Measurements from ENCODE around the gene CYP3A7.
"Not testable (repeated sequence)": the region's sequence is repeated elsewhere in the genome, so short reads cannot be mapped to it uniquely, and the experiment has no call there.

CYP3A7 gene

DNA sequence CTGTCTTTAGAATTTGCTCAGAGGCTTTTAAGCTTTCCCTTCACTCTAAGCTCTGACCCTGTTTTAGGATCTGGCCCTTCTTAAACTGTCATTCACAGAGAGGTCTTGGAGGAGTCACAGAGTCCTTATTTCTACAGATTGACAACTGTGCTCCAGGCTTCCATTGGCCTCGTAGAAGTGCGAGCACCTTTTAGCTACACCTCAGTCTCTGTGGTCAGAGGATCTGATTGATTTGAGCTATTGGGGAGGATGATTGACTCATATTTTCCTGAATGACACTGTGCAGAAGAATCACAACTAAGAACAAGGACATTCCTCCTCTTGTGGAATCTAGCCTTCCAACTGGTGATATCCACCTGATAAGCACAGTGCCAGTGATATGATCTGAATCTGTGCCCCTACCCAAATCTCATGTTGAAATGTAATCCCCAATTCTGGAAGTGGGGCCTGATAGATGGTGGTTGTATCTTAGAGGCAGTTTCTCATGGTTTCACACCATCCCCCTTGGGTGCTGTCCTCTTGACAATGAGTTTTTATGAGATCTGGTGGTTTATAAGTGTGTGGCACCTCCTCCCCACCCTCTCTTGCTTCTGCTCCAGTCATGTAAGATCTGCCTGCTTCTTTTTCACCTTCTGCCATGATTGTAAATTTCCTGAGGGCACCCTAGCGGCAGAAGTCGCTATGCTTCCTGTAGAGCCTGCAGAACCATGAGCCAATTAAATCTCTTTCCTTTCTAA lies 3.2 kb downstream of the CYP3A7 start:
- DNase-seq (ENCODE audit: low read depth, low spot score), result no peak
- TF ChIP-seq, protein P1, sequence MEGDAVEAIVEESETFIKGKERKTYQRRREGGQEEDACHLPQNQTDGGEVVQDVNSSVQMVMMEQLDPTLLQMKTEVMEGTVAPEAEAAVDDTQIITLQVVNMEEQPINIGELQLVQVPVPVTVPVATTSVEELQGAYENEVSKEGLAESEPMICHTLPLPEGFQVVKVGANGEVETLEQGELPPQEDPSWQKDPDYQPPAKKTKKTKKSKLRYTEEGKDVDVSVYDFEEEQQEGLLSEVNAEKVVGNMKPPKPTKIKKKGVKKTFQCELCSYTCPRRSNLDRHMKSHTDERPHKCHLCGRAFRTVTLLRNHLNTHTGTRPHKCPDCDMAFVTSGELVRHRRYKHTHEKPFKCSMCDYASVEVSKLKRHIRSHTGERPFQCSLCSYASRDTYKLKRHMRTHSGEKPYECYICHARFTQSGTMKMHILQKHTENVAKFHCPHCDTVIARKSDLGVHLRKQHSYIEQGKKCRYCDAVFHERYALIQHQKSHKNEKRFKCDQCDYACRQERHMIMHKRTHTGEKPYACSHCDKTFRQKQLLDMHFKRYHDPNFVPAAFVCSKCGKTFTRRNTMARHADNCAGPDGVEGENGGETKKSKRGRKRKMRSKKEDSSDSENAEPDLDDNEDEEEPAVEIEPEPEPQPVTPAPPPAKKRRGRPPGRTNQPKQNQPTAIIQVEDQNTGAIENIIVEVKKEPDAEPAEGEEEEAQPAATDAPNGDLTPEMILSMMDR (IDR thresholded peaks at IDR 0.05; ENCODE audit: low read depth, low read length), result no peak
- in situ Hi-C loops (cut with HindIII; ENCODE audit: low sequenced_read_pairs), result no loop called here
- H3K4me3 ChIP-seq (ENCODE audit: low read depth, low read length), result no peak overlapping the region

DNA sequence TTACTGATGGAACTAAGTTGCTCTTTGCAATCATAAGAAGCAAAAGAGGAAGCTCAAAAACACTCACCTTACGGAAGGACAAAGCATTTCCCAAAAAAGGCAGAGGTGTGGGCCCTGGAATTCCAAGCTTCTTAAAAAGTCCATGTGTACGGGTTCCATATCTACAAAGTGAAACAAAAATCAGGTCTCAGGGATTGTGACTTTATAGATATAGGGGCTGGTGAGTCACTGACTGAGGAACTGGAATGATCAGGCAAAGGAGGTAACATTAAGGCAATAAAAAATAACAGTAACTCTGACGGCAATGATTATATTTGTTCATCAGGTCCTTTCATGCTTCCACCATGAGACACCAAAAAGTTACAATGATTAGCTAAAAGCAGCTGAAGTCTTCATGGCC lies 4.0 kb downstream of the CYP3A7 start:
- no peak overlapping the region for H3K4me3 ChIP-seq (ENCODE audit: low read depth, low read length)
- in situ Hi-C loops (cut with HindIII; ENCODE audit: low sequenced_read_pairs), result no loop called here
- DNase-seq (ENCODE audit: low read depth, low spot score), result no peak
- TF ChIP-seq, protein P1 (IDR thresholded peaks at IDR 0.05; ENCODE audit: low read depth, low read length), result no peak

DNA sequence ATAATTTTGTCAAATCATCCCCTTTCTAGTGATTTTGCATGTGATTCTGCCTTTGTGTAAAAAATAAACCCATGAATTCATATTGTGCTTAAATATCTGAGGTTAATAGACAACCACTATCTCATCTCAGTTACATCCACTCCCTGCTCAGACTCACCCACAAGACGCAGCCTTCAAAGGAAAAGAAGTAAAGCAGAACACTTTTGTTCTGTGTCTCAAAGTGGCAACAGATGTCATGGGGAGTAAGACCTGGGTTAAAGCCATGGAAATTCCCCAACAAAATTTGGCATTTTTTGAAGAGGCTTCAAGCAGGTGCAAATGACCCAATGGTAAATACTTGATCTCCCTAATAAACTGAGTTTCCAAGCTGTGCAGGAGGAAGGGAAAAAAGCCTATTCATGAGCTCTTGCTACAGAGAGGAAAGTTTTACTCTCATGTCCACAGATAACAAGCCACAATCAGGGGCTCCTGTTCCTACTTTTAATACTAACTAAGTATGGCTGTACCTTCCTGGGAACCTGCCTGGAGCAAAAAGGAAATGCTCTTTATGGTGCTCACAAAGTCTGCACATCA lies 4.7 kb downstream of the CYP3A7 start:
- no peak for DNase-seq (ENCODE audit: low read depth, low spot score)
- TF ChIP-seq, protein P1 (IDR thresholded peaks at IDR 0.05; ENCODE audit: low read depth, low read length), result no peak
- in situ Hi-C loops (cut with HindIII; ENCODE audit: low sequenced_read_pairs), result no loop called here
- H3K4me3 ChIP-seq (ENCODE audit: low read depth, low read length), result no peak overlapping the region

DNA sequence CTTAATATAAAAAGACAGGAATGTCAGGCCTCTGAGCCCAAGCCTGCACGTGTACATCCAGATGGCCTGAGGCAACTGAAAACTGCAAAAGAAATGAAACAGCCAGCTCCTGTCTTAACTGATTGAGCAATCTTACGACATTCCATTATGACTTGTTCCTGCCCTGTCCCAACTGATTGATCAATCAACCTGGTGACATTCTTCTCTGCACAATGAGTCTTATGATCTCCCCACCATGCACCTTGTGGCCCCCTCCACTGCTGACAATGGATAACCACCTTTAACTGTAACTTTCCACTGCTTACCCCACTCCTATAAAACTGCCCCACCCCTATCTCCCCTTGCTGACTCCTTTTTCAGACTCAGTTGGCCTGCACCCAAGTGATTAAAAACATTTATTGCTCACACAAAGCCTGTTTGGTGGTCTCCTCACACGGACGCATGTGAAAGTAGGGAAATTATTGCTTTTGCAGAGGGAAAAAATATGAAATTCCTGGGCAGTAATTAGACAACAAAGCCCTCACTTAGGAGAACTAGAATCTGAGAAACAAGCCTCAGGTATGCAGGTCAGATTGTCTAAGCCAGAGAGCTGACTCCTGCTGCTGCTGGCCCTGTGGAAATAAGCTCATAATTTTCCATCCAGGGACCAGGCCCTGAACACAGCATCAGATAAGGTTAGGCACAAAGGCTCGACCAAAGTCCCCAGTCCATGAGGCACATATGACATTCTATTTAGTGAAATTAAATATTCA lies 5.3 kb downstream of the CYP3A7 start:
- in situ Hi-C loops (cut with HindIII; ENCODE audit: low sequenced_read_pairs), result no loop called here
- no peak for DNase-seq (ENCODE audit: low read depth, low spot score)
- no peak overlapping the region for H3K4me3 ChIP-seq (ENCODE audit: low read depth, low read length)
- TF ChIP-seq, protein P1 (IDR thresholded peaks at IDR 0.05; ENCODE audit: low read depth, low read length), result no peak

DNA sequence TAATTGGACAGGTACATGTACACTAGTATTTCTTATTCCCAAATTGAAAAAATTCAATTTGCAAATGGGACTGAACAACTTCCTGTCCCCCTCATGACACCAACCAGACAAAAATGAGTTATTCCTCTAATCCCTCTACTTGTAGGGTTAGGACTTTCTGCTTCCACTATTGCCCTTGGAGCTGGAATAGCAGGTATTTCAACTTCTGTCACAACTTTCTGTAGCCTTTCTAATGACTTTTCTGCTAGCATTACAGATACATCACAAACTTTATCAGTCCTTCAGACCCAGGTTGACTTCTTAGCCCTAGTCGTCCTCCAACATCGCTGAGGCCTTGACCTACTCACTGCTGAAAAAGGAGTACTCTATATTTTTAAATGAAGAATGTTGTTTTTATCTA lies 6.4 kb downstream of the CYP3A7 start:
- DNase-seq (ENCODE audit: low read depth, low spot score), result no peak
- H3K4me3 ChIP-seq (ENCODE audit: low read depth, low read length), result no peak overlapping the region
- TF ChIP-seq, protein P1 (IDR thresholded peaks at IDR 0.05; ENCODE audit: low read depth, low read length), result no peak
- in situ Hi-C loops (cut with HindIII; ENCODE audit: low sequenced_read_pairs), result no loop called here

DNA sequence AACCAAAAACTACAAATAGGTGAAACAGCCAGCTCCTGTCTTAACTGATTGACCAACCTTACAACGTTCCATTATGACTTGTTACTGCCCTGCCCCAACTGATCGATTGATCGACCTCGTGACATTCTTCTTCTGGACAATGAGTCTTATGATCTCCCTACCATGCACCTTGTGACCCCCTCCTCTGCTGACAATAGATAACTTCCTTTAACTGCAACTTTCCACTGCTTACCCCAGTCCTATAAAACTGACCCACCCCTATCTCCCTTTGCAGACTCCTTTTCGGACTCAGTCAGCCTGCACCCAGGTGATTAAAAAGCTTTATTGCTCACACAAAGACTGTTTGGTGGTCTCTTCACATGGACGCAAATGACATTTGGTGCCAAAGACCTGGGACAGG lies 11.8 kb downstream of the CYP3A7 start:
- H3K4me3 ChIP-seq (ENCODE audit: low read depth, low read length); in situ Hi-C loops (cut with HindIII; ENCODE audit: low sequenced_read_pairs); DNase-seq (ENCODE audit: low read depth, low spot score): not testable (repeated sequence)

All from astrocyte of the spinal cord (primary cell).